ENCODE data around the gene CPNE4.

CPNE4 gene

DNA sequence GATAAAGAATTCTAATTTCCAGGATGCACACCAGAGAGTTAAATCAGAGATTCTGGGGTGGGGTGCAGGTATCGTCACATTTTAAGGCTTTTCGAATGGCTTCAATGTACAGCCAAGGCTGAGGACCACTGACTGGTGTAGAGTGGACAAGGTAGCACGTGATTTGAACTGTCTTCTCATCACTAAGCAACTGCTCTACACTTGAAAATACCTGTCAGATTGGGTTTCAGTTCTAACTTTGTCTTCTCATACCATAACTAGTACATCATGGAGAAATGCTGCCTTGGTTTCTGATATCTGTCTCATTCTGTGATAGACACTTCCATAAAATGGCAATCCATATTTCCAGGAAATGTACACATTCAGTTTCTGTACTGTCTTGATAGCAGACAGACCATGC is 474.0 kb downstream of the CPNE4 start:
- Mint-ChIP-seq H3K9me3 (no peaks in the 10 kb centered on the region), H3K27ac (no peak overlapping the region), H3K4me1 (no peaks in the 10 kb centered on the region), H3K4me3 (no peak overlapping the region), H3K36me3 (ENCODE audit: low read depth) (no peaks in the 10 kb centered on the region), H3K27me3 (peaks cover 28% of the 10 kb centered on the region)
- ATAC-seq (no peak), DNase-seq (no peak)

DNA sequence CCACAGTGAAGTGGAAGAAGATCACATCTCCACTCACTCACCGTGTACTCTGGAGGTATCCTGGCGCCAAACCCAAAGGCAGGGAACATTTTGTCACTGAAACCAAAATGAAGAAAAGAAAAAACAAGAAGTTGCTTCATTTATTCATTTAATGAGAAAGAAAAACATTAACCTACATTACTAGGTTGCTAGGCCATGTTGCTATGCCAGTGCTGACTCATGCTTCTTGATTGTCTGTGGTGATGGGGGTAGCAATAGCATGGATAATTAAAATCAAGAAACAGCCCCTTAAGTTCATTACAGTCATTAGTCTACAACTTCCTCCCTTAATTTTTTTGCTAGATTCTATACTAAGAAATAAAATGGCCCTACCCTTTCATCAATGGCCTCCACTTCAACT is 479.4 kb downstream of the CPNE4 start:
- peaks cover 6% of the 10 kb centered on the region for H3K27me3 Mint-ChIP-seq
- H3K4me3 Mint-ChIP-seq: no peak overlapping the region
- H3K4me1 Mint-ChIP-seq: no peaks in the 10 kb centered on the region
- H3K36me3 Mint-ChIP-seq (ENCODE audit: low read depth): no peaks in the 10 kb centered on the region
- H3K9me3 Mint-ChIP-seq: no peaks in the 10 kb centered on the region
- ATAC-seq (no peak), DNase-seq (no peak)
- no peak overlapping the region for H3K27ac Mint-ChIP-seq

- no peak for ATAC-seq
- Mint-ChIP-seq H3K36me3 (ENCODE audit: low read depth) (no peaks in the 10 kb centered on the region), H3K4me1 (no peaks in the 10 kb centered on the region)
Measured at GRCh38 chr3:131553495-131554247, 481.1 kb downstream of the CPNE4 start.

DNA sequence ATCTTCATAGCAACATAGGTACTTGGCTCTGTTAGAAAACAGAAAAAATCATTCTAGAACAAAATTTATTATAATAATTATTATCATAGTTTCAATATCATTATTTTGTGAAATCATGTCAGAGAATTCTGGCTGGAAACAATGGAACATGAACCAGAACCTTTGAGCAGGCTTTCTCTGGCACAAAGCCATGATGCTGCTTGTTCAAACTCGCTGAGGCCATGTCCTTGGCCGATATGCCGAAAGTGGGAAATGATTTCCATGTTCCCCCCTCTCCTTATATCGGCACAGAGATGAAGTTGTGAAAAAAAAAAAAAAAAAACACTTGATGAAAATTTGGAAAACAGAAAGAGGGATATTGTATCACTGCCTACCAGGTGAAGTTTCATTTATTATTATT is 483.1 kb downstream of the CPNE4 start:
- Mint-ChIP-seq H3K4me1 (no peaks in the 10 kb centered on the region), H3K27ac (no peak overlapping the region), H3K4me3 (no peak overlapping the region), H3K36me3 (ENCODE audit: low read depth) (no peaks in the 10 kb centered on the region), H3K9me3 (no peaks in the 10 kb centered on the region), H3K27me3 (no peaks in the 10 kb centered on the region)
- DNase-seq (no peak), ATAC-seq (no peak)

More at GRCh38 chr3:131553495-131554247, 481.1 kb downstream of the CPNE4 start:
- H3K9me3 Mint-ChIP-seq: no peaks in the 10 kb centered on the region
- no peak overlapping the region for H3K27ac Mint-ChIP-seq
- no peak overlapping the region for H3K4me3 Mint-ChIP-seq
- no peak for DNase-seq
- no peaks in the 10 kb centered on the region for H3K27me3 Mint-ChIP-seq

DNA sequence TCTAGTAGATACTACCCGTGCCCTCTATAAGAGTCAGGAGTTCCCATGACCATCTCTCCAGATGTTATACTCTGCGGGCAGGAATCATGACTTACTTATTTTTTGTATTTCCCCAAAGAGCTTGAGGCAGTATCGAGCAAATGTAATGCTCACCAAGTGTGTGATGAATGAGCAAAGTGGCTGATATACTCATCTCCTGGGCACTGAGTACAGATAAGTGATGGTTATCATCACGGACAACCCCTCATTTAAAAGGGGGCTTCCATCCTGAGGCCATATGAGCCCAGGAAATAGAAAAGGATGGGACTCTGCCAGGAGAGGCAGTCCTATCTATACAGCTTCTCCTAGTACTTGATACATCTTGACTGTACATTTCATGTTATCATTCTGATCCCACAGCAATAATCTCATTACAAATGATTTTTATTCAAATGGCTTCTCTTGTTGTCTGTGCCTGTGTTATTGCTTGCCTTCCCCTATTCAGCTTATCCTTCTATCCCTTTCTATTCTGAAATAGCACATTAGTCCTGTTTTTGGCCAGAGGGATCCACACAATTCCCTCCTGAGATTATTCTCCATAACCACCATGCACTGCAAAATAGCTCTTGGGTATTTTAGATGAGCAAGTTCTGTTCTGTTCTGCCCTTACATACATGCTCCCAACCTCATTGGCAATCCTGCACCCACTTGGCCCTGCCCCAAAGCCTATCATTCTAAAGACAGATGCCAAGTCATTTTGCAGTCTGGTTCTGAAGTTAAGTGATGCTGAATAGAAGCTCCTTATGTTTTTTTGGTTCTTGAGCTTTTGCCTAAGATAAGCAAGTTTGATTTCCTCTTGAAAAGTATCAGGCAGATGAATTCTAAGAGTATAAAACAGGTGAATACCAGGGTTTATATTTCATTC is 484.0 kb downstream of the CPNE4 start:
- H3K4me1 Mint-ChIP-seq: no peaks in the 10 kb centered on the region
- H3K4me3 Mint-ChIP-seq: no peak overlapping the region
- ATAC-seq: no peak
- no peaks in the 10 kb centered on the region for H3K9me3 Mint-ChIP-seq
- no peak for DNase-seq
- peaks cover 3% of the 10 kb centered on the region for H3K27me3 Mint-ChIP-seq
- H3K27ac Mint-ChIP-seq: no peak overlapping the region
- no peaks in the 10 kb centered on the region for H3K36me3 Mint-ChIP-seq (ENCODE audit: low read depth)

GRCh38 chr3:131549340-131549739 is 485.5 kb downstream of the CPNE4 start:
- Mint-ChIP-seq H3K9me3 (no peaks in the 10 kb centered on the region), H3K36me3 (ENCODE audit: low read depth) (no peaks in the 10 kb centered on the region), H3K27ac (no peak overlapping the region), H3K4me1 (no peaks in the 10 kb centered on the region), H3K27me3 (peaks cover 6% of the 10 kb centered on the region), H3K4me3 (no peak overlapping the region)
- no peak for ATAC-seq
- DNase-seq: no peak

- Mint-ChIP-seq H3K27me3 (peaks cover 6% of the 10 kb centered on the region), H3K27ac (no peak overlapping the region), H3K36me3 (ENCODE audit: low read depth) (no peaks in the 10 kb centered on the region), H3K9me3 (no peaks in the 10 kb centered on the region), H3K4me3 (no peak overlapping the region), H3K4me1 (no peaks in the 10 kb centered on the region)
- no peak for DNase-seq
- no peak for ATAC-seq
Measured at GRCh38 chr3:131547585-131547984, 487.2 kb downstream of the CPNE4 start.

DNA sequence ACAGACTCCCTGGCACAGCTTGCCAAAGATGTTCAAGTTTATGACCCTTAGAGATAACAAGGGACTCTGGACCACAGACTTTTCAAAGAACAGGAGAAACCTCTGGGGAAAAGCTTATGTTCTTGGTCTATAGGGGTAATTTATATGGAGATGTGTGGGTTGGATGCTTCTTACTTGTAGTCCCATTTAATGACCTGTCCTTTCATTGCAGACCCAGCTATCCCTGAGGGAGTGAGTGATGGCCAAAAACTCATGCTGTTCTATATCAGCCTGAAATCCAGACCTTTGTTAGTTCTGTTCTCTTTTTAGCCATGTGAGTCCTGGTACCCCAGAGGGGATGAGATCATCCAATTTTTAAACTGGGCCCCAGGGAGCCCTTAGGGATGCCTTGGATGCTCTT is 488.4 kb downstream of the CPNE4 start:
- no peaks in the 10 kb centered on the region for H3K4me1 Mint-ChIP-seq
- H3K36me3 Mint-ChIP-seq (ENCODE audit: low read depth): no peaks in the 10 kb centered on the region
- no peaks in the 10 kb centered on the region for H3K9me3 Mint-ChIP-seq
- H3K27me3 Mint-ChIP-seq: peaks cover 6% of the 10 kb centered on the region
- no peak for ATAC-seq
- no peak overlapping the region for H3K27ac Mint-ChIP-seq
- DNase-seq: no peak
- H3K4me3 Mint-ChIP-seq: no peak overlapping the region

GRCh38 chr3:131544557-131544956 is 490.3 kb downstream of the CPNE4 start:
- Mint-ChIP-seq H3K36me3 (ENCODE audit: low read depth) (no peaks in the 10 kb centered on the region), H3K27me3 (peaks cover 11% of the 10 kb centered on the region), H3K9me3 (no peaks in the 10 kb centered on the region), H3K4me3 (no peak overlapping the region), H3K4me1 (no peaks in the 10 kb centered on the region), H3K27ac (no peak overlapping the region)
- ATAC-seq (no peak), DNase-seq (no peak)

DNA sequence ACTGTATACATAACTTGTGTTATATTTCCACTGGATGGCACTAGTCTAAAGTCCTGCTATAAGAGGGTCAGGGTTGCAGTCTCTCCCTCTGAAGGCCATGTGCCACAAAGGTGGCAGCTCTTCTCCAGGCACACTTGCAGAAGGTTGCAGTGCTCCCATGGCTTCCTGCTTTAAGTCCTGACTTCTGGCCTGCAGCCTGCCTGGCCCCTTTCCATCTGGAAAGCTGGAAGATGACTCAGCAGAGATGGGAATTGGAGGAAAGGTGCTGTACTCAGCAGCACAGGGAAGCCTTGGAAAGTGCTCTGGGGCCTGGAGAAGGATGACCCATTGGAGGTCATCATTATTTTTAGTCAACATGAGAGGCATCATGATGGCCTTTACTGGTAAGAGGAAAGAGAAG is 491.1 kb downstream of the CPNE4 start:
- no peak for DNase-seq
- Mint-ChIP-seq H3K4me1 (no peaks in the 10 kb centered on the region), H3K4me3 (no peak overlapping the region), H3K27ac (no peak overlapping the region), H3K27me3 (peaks cover 11% of the 10 kb centered on the region), H3K36me3 (ENCODE audit: low read depth) (no peaks in the 10 kb centered on the region), H3K9me3 (no peaks in the 10 kb centered on the region)
- no peak for ATAC-seq

DNA sequence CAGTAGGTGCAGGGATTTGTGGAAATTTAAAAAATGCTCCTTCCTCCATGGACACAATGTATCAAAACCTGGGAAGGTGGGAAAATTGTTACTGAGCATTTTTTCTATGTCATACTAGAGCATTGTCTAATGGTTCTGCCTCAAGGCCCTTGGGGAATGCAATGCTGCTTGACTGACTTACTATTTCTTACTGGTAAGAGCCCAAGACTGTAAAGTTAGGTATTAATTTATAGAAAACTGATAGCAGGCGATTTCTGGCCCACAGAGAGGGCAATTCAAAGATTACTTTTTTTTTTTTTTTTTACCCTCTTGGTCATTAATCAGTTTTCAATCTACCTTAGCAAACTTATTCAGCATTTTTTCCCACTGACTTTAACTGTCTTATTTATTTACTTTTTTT is 493.5 kb downstream of the CPNE4 start:
- DNase-seq (no peak), ATAC-seq (no peak)
- Mint-ChIP-seq H3K27ac (no peak overlapping the region), H3K27me3 (peaks cover 11% of the 10 kb centered on the region), H3K9me3 (no peaks in the 10 kb centered on the region), H3K4me1 (no peaks in the 10 kb centered on the region), H3K36me3 (ENCODE audit: low read depth) (no peaks in the 10 kb centered on the region), H3K4me3 (no peak overlapping the region)

DNA sequence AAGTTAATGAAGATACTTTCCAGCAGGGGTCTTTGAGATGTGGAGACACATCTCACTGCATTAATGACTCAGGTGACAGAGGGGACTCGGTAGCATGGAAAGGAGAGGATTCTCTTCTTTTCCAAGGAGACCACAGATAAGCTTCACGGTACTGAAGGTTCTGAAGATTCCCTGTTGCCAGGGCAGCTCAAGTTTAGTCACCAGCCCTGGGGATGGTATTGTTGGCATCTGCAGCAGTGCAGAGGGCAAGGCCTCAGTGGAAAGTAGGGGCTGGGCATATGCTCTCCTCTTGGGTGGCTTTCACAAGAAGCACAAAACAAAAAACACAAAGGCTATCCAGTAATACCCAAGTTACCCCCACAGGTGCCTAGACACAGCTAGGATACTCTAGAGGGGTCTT is 494.0 kb downstream of the CPNE4 start:
- Mint-ChIP-seq H3K9me3 (no peaks in the 10 kb centered on the region), H3K4me1 (no peaks in the 10 kb centered on the region), H3K27ac (no peak overlapping the region), H3K4me3 (no peak overlapping the region), H3K36me3 (ENCODE audit: low read depth) (no peaks in the 10 kb centered on the region), H3K27me3 (peaks cover 11% of the 10 kb centered on the region)
- ATAC-seq (no peak), DNase-seq (no peak)

GRCh38 chr3:131540143-131540542 is 494.7 kb downstream of the CPNE4 start:
- peaks cover 9% of the 10 kb centered on the region for H3K27me3 Mint-ChIP-seq
- DNase-seq (no peak), ATAC-seq (no peak)
- H3K9me3 Mint-ChIP-seq: no peaks in the 10 kb centered on the region
- H3K4me3 Mint-ChIP-seq: no peak overlapping the region
- no peaks in the 10 kb centered on the region for H3K4me1 Mint-ChIP-seq
- no peak overlapping the region for H3K27ac Mint-ChIP-seq
- no peaks in the 10 kb centered on the region for H3K36me3 Mint-ChIP-seq (ENCODE audit: low read depth)

GRCh38 chr3:131538968-131539367 is 495.8 kb downstream of the CPNE4 start:
- Mint-ChIP-seq H3K27ac (no peak overlapping the region), H3K36me3 (ENCODE audit: low read depth) (no peaks in the 10 kb centered on the region), H3K9me3 (no peaks in the 10 kb centered on the region), H3K4me1 (no peaks in the 10 kb centered on the region), H3K4me3 (no peak overlapping the region), H3K27me3 (peaks cover 9% of the 10 kb centered on the region)
- no peak for ATAC-seq
- no peak for DNase-seq

DNA sequence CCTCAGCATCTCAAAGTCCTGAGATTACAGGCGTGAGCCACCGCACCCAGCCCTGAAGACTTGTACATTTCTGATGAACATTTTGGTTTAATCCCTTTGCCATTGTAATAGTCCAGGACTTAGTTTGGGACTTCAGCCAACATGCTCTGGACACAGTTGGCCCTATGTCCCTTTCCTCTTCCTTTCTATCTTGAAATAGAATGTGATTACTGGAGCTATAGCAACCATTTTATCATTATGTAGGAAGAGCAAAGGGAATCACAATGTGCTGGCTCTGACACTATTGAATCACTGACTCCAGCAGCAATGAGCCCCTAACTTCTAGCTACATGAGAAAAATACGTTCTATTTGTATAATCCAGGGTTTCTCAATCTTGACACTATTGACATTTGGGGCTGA is 497.3 kb downstream of the CPNE4 start:
- Mint-ChIP-seq H3K27me3 (peaks cover 12% of the 10 kb centered on the region), H3K4me3 (no peak overlapping the region), H3K9me3 (no peaks in the 10 kb centered on the region), H3K36me3 (ENCODE audit: low read depth) (no peaks in the 10 kb centered on the region), H3K27ac (no peak overlapping the region), H3K4me1 (no peaks in the 10 kb centered on the region)
- ATAC-seq (no peak), DNase-seq (no peak)
